ENCODE results near the gene DGKI. TPM values are rescaled to one million over a fixed set of nuclear protein-coding genes. Genes with fewer than 3 reads are reported as not detected.

Gene DGKI
- total RNA-seq, 2 experiments from 2014 or later, result 0.46 TPM; not detected in 1

DNA sequence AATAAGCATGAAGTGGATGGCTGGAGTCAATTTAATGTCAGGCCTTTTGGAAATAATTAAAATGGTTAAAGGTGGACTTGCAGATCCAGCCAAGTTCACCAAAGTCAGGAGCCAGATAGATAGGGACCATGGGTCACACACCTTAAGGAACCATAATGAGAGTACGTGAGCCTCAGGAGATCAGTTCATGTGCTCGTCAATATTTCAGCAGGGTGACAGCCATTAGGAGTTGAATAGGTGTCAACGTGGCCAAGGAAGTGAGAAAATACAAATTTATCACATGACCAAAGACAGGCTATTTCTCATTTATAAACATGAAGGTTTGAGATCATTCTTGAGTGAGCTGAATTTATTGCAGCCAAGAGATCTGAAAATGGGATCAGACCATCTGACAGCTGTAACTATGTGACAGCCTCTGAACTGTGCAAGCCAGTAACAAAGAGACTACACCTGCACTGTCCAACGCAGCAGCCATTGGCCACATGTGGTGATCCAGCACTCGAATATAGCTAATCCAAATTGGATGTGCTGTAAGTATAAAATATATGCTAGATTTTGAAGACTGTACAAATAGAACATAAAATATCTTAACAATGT, 253.6 kb downstream of the DGKI start:
- BruUV-seq (replicated peaks), result no TSS peak
- Histone ChIP-seq H3K79me2 (ENCODE audit: insufficient read depth, low read depth, low read length) (no peaks in the 10 kb centered on the region), H3K36me3 (ENCODE audit: insufficient read depth, low read length) (no peaks in the 10 kb centered on the region), H3K9me2 (ENCODE audit: insufficient read depth, low read length) (no peaks in the 10 kb centered on the region), H3K4me2 (ENCODE audit: low read length) (no peak overlapping the region), H4K20me1 (ENCODE audit: insufficient read depth, low read length) (no peaks in the 10 kb centered on the region), H3K4me1 (ENCODE audit: insufficient read depth, low read length, poor library complexity, severe bottlenecking) (no peaks in the 10 kb centered on the region), H3K27ac (ENCODE audit: low read depth, low read length, poor library complexity, severe bottlenecking) (no peak overlapping the region), H3K4me3 (ENCODE audit: low read depth, low read length, poor library complexity, severe bottlenecking) (no peak overlapping the region), H3K9me3 (ENCODE audit: low read length) (no peaks in the 10 kb centered on the region), H2AFZ (ENCODE audit: low read length) (no peak overlapping the region)
- CTCF ChIA-PET (ENCODE audit: unreplicated experiment), result no interaction called here
- intact Hi-C loops (cut with micrococcal nuclease; ENCODE audit: unreplicated experiment), result no loop called here
- no peak for TF ChIP-seq EZH2phosphoT487 (IDR thresholded peaks at IDR 0.05; ENCODE audit: borderline replicate concordance, low read depth, low read length)
- TF ChIP-seq, protein P1, sequence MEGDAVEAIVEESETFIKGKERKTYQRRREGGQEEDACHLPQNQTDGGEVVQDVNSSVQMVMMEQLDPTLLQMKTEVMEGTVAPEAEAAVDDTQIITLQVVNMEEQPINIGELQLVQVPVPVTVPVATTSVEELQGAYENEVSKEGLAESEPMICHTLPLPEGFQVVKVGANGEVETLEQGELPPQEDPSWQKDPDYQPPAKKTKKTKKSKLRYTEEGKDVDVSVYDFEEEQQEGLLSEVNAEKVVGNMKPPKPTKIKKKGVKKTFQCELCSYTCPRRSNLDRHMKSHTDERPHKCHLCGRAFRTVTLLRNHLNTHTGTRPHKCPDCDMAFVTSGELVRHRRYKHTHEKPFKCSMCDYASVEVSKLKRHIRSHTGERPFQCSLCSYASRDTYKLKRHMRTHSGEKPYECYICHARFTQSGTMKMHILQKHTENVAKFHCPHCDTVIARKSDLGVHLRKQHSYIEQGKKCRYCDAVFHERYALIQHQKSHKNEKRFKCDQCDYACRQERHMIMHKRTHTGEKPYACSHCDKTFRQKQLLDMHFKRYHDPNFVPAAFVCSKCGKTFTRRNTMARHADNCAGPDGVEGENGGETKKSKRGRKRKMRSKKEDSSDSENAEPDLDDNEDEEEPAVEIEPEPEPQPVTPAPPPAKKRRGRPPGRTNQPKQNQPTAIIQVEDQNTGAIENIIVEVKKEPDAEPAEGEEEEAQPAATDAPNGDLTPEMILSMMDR (conservative IDR thresholded peaks at IDR 0.05; ENCODE audit: low read length), result no peak
- no peak for DNase-seq (ENCODE audit: low spot score)
- POLR2A ChIA-PET, result no interaction called here

- H3K9me2 ChIP-seq (ENCODE audit: insufficient read depth, low read length), result no peaks in the 10 kb centered on the region
- no TSS peak for BruUV-seq (replicated peaks)
- peak; percentile 31 for DNase-seq (ENCODE audit: low spot score)
- H3K4me1 ChIP-seq (ENCODE audit: insufficient read depth, low read length, poor library complexity, severe bottlenecking), result no peaks in the 10 kb centered on the region
- H3K4me3 ChIP-seq (ENCODE audit: low read depth, low read length, poor library complexity, severe bottlenecking), result no peak overlapping the region
- no peaks in the 10 kb centered on the region for H3K79me2 ChIP-seq (ENCODE audit: insufficient read depth, low read depth, low read length)
- no peak for TF ChIP-seq EZH2phosphoT487 (IDR thresholded peaks at IDR 0.05; ENCODE audit: borderline replicate concordance, low read depth, low read length)
- TF ChIP-seq, protein P1 (conservative IDR thresholded peaks at IDR 0.05; ENCODE audit: low read length), result peak; percentile 83
- no peaks in the 10 kb centered on the region for H3K9me3 ChIP-seq (ENCODE audit: low read length)
- POLR2A ChIA-PET, result no interaction called here
- intact Hi-C loops (cut with micrococcal nuclease; ENCODE audit: unreplicated experiment), result no loop called here
- CTCF ChIA-PET (ENCODE audit: unreplicated experiment), result no interaction called here
- H3K36me3 ChIP-seq (ENCODE audit: insufficient read depth, low read length), result no peaks in the 10 kb centered on the region
- H4K20me1 ChIP-seq (ENCODE audit: insufficient read depth, low read length), result no peaks in the 10 kb centered on the region
- no peak overlapping the region for H3K4me2 ChIP-seq (ENCODE audit: low read length)
- H2AFZ ChIP-seq (ENCODE audit: low read length), result peak overlapping the region; percentile 46
- H3K27ac ChIP-seq (ENCODE audit: low read depth, low read length, poor library complexity, severe bottlenecking), result no peak overlapping the region
Measured at GRCh38 chr7:137592232-137592896, 254.4 kb downstream of the DGKI start.

- H3K4me3 ChIP-seq (ENCODE audit: low read depth, low read length, poor library complexity, severe bottlenecking), result no peak overlapping the region
- peak overlapping the region; percentile 46 for H2AFZ ChIP-seq (ENCODE audit: low read length)
- ChIA-PET CTCF (ENCODE audit: unreplicated experiment) (no interaction called here), POLR2A (interaction anchor here (0.5 kb wide), 1 partner anchor 1629 kb away, joined by 3 read pairs; no protein-coding TSS in a partner anchor)
- no peak overlapping the region for H3K27ac ChIP-seq (ENCODE audit: low read depth, low read length, poor library complexity, severe bottlenecking)
- H3K36me3 ChIP-seq (ENCODE audit: insufficient read depth, low read length), result no peaks in the 10 kb centered on the region
- H3K4me1 ChIP-seq (ENCODE audit: insufficient read depth, low read length, poor library complexity, severe bottlenecking), result no peaks in the 10 kb centered on the region
- no peaks in the 10 kb centered on the region for H4K20me1 ChIP-seq (ENCODE audit: insufficient read depth, low read length)
- no peak overlapping the region for H3K4me2 ChIP-seq (ENCODE audit: low read length)
- no peak for DNase-seq (ENCODE audit: low spot score)
- TF ChIP-seq, protein P1 (conservative IDR thresholded peaks at IDR 0.05; ENCODE audit: low read length), result no peak
- no peak for TF ChIP-seq EZH2phosphoT487 (IDR thresholded peaks at IDR 0.05; ENCODE audit: borderline replicate concordance, low read depth, low read length)
- H3K79me2 ChIP-seq (ENCODE audit: insufficient read depth, low read depth, low read length), result no peaks in the 10 kb centered on the region
- H3K9me3 ChIP-seq (ENCODE audit: low read length), result no peaks in the 10 kb centered on the region
- BruUV-seq (replicated peaks), result no TSS peak
- intact Hi-C loops (cut with micrococcal nuclease; ENCODE audit: unreplicated experiment), result no loop called here
- H3K9me2 ChIP-seq (ENCODE audit: insufficient read depth, low read length), result no peaks in the 10 kb centered on the region
Measured at GRCh38 chr7:137591421-137591837, 255.3 kb downstream of the DGKI start.
